Activated naive CD8-positive, alpha-beta T cell (primary cell): ENCODE data around the gene WDR45.

Experiments
- H3K27ac Mint-ChIP-seq: one replicate; pipeline ENCODE4 v1.8.0; 2021; ENCODE audit warnings: mixed read lengths
- H3K27me3 Mint-ChIP-seq: one replicate; pipeline ENCODE4 v1.8.0; 2021; ENCODE audit warnings: mixed read lengths
- H3K36me3 Mint-ChIP-seq: one replicate; pipeline ENCODE4 v1.8.0; 2021; ENCODE audit warnings: mixed read lengths
- H3K4me1 Mint-ChIP-seq: one replicate; pipeline ENCODE4 v1.8.0; 2021; ENCODE audit warnings: low read depth, mixed read lengths
- H3K4me3 Mint-ChIP-seq: one replicate; pipeline ENCODE4 v1.8.0; 2021; ENCODE audit warnings: mild to moderate bottlenecking, mixed read lengths
- H3K9me3 Mint-ChIP-seq: one replicate; pipeline ENCODE4 v1.8.0; 2021; ENCODE audit warnings: low read depth, mixed read lengths

The WDR45 gene

DNA sequence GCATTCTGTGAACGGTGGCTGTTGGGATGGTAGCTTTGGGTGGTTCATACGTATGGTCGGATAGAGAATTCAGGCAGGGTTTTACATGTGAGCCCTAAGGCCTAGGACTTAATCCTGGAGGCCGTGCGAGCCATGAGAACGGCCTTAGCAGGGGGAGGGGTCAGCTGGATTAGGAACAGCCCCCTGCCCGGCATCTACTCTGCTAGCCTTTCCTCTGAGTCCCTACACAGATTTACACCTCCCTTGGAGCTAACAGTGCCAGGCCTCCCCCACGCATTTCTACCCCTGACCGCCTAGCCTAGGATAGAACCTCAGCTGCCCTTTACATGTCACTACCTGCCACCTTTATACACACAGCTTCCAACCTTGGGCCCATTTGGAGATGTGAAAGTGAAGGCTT, 13.0 kb downstream of the WDR45 start:
- Mint-ChIP-seq H3K36me3 (no peaks in the 10 kb centered on the region), H3K27me3 (no peaks in the 10 kb centered on the region), H3K4me3 (no peak overlapping the region), H3K4me1 (no peaks in the 10 kb centered on the region), H3K27ac (no peak overlapping the region), H3K9me3 (no peaks in the 10 kb centered on the region)

DNA sequence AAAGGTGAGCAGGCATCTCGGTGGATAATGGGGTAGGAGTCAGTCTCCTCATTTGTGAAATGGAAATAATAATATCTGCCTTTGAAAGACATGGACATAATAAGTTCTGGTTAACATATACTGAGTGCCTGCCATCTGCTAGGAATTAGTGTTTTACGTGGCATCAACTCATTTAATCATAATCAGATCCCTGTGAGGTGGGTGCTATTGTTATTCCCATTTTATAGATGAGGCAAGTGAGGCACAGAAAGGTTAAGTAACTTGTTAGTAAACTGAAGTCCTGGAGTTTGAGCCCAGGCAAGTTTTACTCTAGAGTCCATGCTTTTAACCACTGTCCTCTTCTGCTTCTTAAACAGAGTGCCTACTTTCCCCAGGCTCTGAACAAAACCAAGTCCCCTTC, 13.4 kb downstream of the WDR45 start:
- no peaks in the 10 kb centered on the region for H3K36me3 Mint-ChIP-seq
- H3K27me3 Mint-ChIP-seq = no peaks in the 10 kb centered on the region
- H3K27ac Mint-ChIP-seq = no peak overlapping the region
- no peaks in the 10 kb centered on the region for H3K4me1 Mint-ChIP-seq
- no peak overlapping the region for H3K4me3 Mint-ChIP-seq
- no peaks in the 10 kb centered on the region for H3K9me3 Mint-ChIP-seq

DNA sequence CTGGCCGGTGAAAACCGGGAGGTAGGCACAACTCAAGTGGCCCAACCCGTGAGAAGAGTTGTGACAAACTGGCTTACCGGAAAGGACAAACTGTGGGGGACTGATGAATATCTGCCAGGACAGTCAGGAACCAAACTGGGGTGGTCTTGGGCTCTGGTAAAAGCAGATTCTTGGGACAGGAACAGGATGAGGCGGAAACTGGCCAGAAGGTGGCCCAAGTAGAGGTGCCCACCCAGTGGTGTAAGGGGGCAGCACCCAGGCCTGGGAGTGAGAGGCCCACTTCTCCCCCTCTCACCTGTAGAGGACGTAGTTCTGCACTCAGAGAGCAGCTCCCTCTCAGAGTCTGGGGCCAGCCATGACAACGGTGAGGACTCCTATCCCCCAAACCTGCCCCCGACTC, 15.0 kb downstream of the WDR45 start:
- Mint-ChIP-seq H3K9me3 (no peaks in the 10 kb centered on the region), H3K4me1 (no peaks in the 10 kb centered on the region), H3K27ac (no peak overlapping the region)

DNA sequence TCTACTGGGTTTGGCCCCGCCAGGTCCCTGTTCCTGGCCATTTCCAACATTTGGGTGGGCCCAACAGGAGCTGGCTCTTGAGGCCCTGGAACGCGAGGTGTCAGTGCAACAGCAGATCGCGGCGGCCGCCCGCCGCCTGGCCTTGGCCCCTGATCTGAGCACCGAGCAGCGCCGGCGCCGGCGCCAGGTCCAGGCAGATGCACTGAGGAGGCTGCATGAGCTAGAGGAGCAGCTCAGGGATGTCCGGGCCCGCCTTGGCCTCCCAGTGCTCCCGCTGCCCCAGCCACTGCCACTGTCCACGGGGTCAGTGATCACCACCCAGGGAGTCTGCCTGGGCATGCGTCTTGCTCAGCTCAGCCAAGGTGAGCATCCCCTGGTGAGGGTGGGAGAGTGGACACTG, 15.4 kb downstream of the WDR45 start:
- H3K4me1 Mint-ChIP-seq = no peaks in the 10 kb centered on the region
- H3K27ac Mint-ChIP-seq = no peak overlapping the region
- no peaks in the 10 kb centered on the region for H3K27me3 Mint-ChIP-seq
- H3K4me3 Mint-ChIP-seq = no peak overlapping the region
- H3K36me3 Mint-ChIP-seq = no peaks in the 10 kb centered on the region
- H3K9me3 Mint-ChIP-seq = no peaks in the 10 kb centered on the region

More for the DNA sequence above, 15.0 kb downstream of the WDR45 start:
- Mint-ChIP-seq H3K27me3 (no peaks in the 10 kb centered on the region), H3K36me3 (no peaks in the 10 kb centered on the region), H3K4me3 (no peak overlapping the region)

DNA sequence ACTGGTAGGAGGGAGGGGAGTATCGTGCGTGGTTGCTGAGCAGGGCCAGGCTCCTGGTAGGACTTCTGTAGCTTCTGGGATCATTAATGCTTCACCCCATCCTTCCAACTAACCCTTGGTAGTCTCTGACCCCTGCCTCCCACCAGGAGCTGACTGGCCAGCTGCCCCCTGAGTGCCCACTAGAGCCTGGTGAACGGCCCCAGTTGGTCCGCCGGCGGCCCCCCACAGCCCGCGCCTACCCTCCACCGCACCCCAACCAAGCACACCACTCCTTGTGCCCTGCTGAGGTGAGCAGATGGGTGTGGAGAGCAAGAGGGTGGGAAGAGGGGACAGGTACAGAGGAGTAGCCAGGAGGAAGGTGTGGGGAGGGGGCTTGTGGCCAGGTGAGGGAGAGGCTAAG, 16.0 kb downstream of the WDR45 start:
- no peaks in the 10 kb centered on the region for H3K4me1 Mint-ChIP-seq
- H3K27me3 Mint-ChIP-seq = no peaks in the 10 kb centered on the region
- H3K36me3 Mint-ChIP-seq = no peaks in the 10 kb centered on the region
- H3K27ac Mint-ChIP-seq = no peak overlapping the region
- no peaks in the 10 kb centered on the region for H3K9me3 Mint-ChIP-seq
- no peak overlapping the region for H3K4me3 Mint-ChIP-seq

DNA sequence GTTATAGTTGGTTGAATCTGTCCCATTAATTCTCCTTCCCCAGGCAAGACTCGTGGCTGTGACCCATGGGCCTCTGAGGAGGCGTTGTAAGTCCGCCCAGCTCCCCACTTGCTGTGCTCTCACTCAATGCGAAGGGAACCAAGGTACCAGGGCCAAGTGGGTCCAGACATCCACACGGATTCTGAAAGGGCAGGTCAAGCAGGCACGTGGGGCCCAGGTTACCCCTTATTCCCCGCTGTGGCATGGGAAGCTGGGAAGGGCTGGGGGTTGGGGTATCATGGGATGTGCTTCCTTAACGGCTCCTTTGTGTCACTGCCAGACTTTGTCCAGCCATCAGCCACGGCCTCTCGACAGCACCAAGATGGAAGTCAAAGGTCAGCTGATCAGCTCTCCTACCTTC, 17.8 kb downstream of the WDR45 start:
- Mint-ChIP-seq H3K36me3 (no peaks in the 10 kb centered on the region), H3K4me1 (no peaks in the 10 kb centered on the region), H3K4me3 (no peak overlapping the region), H3K27me3 (no peaks in the 10 kb centered on the region), H3K9me3 (no peaks in the 10 kb centered on the region), H3K27ac (no peak overlapping the region)

DNA sequence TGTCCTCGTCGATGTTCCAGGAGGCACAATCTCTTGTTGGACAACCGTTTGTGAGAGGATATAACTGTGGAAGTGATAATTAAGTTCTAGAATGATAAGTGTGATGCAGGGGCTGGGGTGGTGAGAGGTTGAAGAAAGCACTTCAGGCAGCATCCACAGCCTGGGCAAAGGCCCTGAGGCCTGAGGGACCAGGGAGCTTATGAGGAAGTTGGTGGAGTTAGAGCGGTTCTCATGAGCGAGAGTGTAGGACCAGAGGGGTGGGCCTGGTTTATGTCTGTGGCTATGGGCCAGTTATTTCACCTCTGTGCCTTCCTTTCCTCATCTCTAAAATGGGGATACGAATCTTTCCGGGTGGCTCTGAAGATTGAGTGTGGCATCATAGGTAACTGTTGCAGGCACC, 18.2 kb downstream of the WDR45 start:
- H3K36me3 Mint-ChIP-seq = no peaks in the 10 kb centered on the region
- no peaks in the 10 kb centered on the region for H3K9me3 Mint-ChIP-seq
- no peak overlapping the region for H3K4me3 Mint-ChIP-seq
- H3K27ac Mint-ChIP-seq = no peak overlapping the region
- H3K4me1 Mint-ChIP-seq = peaks cover 3% of the 10 kb centered on the region
- no peaks in the 10 kb centered on the region for H3K27me3 Mint-ChIP-seq

DNA sequence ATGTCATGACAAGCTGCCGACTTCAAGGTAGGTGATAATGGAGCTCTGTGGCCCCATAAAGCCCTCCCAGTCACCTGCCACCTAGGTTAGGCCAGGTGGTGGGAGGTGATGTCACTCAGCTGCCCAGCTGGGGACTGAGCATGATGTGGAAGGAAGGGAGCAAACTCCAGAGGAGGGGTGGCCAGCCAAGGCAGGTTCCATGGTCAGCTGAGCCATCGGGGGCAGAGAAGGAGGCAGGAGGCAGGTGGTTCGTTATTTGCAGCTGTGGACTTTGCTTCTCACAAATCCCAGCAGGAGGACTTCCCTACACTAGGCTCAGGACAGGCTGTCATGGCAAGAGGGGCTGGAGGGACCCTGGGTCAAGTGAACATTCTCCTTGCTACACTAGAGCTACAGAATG, 18.8 kb downstream of the WDR45 start:
- Mint-ChIP-seq H3K27ac (no peak overlapping the region), H3K4me1 (peaks cover 4% of the 10 kb centered on the region), H3K36me3 (no peaks in the 10 kb centered on the region), H3K27me3 (no peaks in the 10 kb centered on the region), H3K9me3 (no peaks in the 10 kb centered on the region), H3K4me3 (no peak overlapping the region)

DNA sequence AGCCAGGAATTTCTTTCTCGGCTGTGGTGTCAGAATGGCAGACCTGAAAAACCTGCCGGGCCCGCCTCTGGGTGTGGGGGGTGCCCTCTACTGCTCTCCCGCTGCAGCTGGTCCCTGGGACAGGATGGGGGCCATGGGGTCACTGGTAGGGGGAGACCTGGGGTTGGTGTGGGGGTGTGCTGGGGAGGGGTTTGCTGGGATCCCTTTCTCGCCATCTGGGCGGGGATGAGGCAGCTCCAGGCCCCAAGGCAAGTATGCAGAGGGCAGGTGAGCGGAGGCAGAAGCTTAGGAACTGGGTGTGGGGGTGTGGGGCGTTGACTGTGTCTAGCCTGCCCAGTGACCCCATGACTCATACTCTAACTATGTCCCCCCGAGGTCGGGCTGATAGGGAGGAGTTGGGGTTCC, 20.0 kb downstream of the WDR45 start:
- Mint-ChIP-seq H3K27ac (no peak overlapping the region), H3K4me1 (peaks cover 17% of the 10 kb centered on the region), H3K36me3 (no peaks in the 10 kb centered on the region), H3K4me3 (no peak overlapping the region), H3K27me3 (no peaks in the 10 kb centered on the region), H3K9me3 (no peaks in the 10 kb centered on the region)

DNA sequence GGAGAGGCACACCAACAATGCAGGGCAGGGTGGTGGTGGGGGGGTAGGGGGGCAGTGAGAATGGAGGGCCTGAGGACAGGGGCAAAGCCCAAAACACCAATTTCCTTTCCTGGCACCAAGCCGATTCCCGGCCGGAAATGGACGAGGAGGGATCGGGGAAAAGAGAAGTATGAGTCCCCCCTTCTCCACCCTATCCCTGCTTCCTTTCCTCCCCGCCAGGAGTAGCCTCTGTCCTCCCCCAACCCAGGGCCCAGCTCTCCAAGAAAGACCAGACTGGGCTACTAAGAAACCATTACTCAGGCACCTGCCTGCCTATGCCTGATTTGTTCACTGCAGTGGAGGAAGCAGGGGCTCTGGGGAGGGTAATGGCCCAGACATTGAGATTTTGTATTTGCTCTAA, 20.5 kb downstream of the WDR45 start:
- no peaks in the 10 kb centered on the region for H3K9me3 Mint-ChIP-seq
- no peak overlapping the region for H3K27ac Mint-ChIP-seq
- H3K4me3 Mint-ChIP-seq = no peak overlapping the region
- no peaks in the 10 kb centered on the region for H3K36me3 Mint-ChIP-seq
- peaks cover 21% of the 10 kb centered on the region for H3K4me1 Mint-ChIP-seq
- no peaks in the 10 kb centered on the region for H3K27me3 Mint-ChIP-seq

DNA sequence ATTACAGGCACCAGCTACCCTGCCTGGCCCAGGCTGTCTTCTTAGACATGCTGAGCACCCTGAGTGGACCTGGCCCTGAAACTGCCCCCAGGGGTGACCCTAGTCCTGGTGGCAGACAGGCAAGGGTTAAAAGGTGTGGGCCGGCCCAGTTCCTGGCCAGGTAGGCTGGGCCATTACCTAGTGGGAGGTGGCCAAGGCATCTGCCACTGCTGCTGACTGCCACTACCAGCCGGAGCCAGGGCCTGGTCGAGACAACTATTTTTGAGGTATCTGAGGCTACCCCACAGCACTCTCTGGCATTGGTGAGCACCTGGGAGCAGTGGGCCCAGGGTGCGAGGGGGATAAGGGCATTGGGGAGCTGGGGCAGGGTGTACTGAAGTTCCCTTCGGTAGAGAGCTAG, 20.9 kb downstream of the WDR45 start, which contains the start of gene CCDC120:
Gene CCDC120, plus strand, starts transcription at position 206 of the 400 bp plus-strand sequence. CDS start 3,043 bp downstream, outside the sequence.
- H3K27ac Mint-ChIP-seq = no peak within 1 kb of the TSS
- no peaks in the 10 kb centered on the region for H3K36me3 Mint-ChIP-seq

DNA sequence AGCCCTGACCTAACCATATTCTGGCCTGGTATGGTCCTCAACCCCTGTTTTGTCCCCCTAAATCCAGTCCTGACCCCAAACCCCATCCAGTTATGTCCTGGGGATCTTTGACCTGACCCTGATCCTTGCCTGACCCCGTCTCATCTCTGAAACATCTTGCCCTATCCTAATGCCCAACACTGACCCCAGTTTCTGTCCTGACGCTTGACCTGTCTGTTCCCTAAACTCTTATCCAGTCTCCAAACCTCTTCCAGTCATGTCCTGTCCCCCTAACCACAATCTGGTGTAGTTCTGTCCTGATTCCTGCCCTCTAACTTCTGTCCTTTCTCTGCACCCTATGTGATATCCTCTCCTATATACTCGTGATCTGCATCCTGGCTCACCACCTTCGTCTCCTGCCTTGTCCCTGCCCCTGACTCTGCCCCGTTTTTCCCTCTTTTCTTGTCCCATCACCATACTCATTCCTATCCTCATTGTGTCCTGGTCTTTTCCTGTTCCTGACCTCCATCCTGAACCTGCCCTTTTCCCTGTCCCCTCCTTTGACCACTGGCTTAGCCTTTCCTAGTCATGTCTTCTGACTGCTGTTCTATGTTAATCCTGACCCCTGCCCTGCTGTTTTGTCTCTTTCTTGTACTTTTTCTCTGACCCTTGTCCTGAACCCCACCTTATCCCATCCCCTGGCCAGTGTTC, 25.5 kb downstream of the WDR45 start:
- Mint-ChIP-seq H3K9me3 (no peaks in the 10 kb centered on the region), H3K36me3 (no peaks in the 10 kb centered on the region), H3K27me3 (no peaks in the 10 kb centered on the region), H3K27ac (peak overlapping the region; percentile 83), H3K4me3 (peak overlapping the region; percentile 84), H3K4me1 (peaks cover 32% of the 10 kb centered on the region)

More for the DNA sequence above, 20.9 kb downstream of the WDR45 start, which contains the start of gene CCDC120:
- Mint-ChIP-seq H3K9me3 (no peaks in the 10 kb centered on the region), H3K27me3 (no peaks in the 10 kb centered on the region), H3K4me1 (peaks cover 24% of the 10 kb centered on the region), H3K4me3 (no peak within 1 kb of the TSS)

DNA sequence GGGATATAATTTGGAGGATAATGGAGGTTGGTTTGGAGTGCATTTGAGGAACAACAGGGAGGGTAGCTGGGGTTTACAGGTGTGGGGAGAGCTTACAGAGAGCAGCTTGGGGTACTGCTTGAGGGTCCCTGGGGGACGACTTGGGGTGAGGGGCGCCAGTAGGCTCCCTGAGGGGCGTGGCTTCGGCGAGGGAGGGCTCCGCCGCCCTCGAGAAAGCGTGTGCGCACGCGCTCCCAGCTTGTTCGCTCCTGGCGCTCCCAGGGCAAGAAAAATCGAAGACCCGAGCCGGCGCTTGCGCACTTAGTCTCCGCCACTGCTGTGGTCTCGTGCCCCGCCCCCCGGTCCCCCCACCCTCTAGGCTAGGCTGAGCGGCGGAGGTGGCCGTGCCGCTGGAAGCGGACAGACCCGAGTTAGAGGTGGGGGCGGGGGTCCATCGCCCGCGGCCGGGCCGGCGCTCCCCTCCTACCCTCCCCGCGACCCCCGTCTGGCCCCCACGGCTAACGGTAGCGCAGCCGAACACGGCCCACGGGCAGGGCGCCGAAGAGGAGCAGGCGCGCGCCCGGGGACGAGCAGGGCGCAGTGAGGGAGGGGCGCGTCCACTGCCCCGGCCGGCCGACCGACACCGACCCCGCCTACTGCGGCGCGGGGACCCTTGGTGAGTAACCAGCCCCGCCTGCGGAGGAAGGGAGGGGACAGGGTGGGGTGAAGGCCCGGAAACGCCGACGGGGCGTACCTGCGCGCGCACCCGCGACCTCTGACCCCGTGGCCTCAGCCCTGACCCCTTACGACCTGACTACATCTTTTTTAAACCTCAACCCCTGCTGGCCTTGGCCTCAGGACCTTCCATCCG, 26.2 kb downstream of the WDR45 start:
- Mint-ChIP-seq H3K4me1 (peaks cover 32% of the 10 kb centered on the region), H3K4me3 (peak overlapping the region; percentile 86), H3K36me3 (no peaks in the 10 kb centered on the region), H3K27ac (peak overlapping the region; percentile 83), H3K27me3 (no peaks in the 10 kb centered on the region), H3K9me3 (no peaks in the 10 kb centered on the region)

DNA sequence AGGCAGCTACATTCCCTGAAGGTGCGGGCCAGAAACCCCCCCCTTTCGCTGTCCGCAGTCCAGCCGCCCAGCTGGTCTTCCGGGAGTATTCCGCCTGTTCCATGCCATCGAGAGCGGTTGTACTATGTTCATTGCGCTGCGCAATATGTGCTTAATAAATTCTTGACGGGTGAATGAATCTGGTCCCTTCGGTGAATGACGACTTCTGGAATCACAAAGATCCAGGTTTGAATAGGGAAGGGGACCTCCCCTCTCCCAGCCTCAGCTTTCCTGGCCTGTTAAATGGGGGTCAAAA, 35.8 kb downstream of the WDR45 start:
- Mint-ChIP-seq H3K27ac (peak overlapping the region; percentile 73), H3K9me3 (no peaks in the 10 kb centered on the region), H3K4me1 (peaks cover 34% of the 10 kb centered on the region)

DNA sequence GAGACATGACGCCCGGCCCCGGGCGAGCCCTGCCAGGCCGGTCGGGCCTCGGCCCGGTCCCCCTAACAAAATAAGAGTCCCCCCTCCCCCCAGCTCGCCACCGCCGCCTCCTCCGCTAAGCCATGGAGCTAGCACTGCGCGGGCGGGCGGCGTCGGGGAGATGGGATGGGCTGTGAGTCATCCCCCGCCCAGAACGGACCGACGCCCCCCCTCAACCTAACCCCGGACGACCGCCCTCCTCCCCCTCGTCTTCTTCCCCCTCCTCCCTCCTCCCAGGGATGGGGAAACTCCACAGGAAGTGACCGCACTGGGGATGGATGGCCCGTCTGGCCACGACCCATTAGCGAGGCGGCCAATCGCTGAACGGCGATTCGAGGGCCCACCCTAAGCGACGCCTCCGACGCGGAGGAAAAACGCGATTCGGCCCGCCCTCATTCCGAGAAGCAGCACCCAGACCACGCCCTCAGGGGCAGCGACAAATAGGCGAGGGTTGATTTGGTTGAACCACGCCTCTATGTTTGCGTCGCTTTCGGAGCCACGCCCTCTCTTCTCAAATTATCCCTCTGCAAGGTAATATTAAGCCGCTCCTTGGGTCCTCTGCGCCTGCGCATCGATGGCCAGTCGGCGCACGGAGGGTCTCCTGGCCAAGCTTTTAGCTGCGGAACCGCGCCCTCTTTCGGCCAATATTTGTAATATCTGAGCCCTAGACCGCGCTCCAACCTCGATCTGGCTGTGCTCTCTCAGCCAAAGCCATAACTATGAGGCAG, 36.3 kb downstream of the WDR45 start, which contains the start of gene TFE3:
Gene TFE3, minus strand, starts transcription at position 138 of the 767 bp plus-strand sequence. Its CDS starts 131 bp downstream, at position 7.
- Mint-ChIP-seq H3K27ac (peak within 1 kb of the TSS; percentile 88), H3K36me3 (no peaks in the 10 kb centered on the region), H3K9me3 (no peaks in the 10 kb centered on the region), H3K27me3 (no peaks in the 10 kb centered on the region), H3K4me3 (peak within 1 kb of the TSS; percentile 91), H3K4me1 (peaks cover 34% of the 10 kb centered on the region)

More for the DNA sequence above, 35.8 kb downstream of the WDR45 start:
- H3K27me3 Mint-ChIP-seq = no peaks in the 10 kb centered on the region
- no peaks in the 10 kb centered on the region for H3K36me3 Mint-ChIP-seq
- peak overlapping the region; percentile 91 for H3K4me3 Mint-ChIP-seq
